Mesenchymal stem cell (in vitro differentiated cells and primary cell): ENCODE measurements around the gene THAP5.
"Not testable (repeated sequence)": the region's sequence is repeated elsewhere in the genome, so short reads cannot be mapped to it uniquely, and the experiment has no call there.

Experiments
- DNase-seq: peaks from one replicate; pipeline ENCODE4 v3.0.0-alpha.2; 2013
- H2AFZ ChIP-seq: one replicate; pipeline ENCODE4 v1.6.1; 2013; ENCODE audit warnings: low read depth, mild to moderate bottlenecking, control low read depth, inconsistent platforms, low read length, moderate library complexity
- H2AK5ac ChIP-seq: 2 replicates; pipeline ENCODE4 v1.6.1; 2013; ENCODE audit warnings: low read length, moderate library complexity, mild to moderate bottlenecking, inconsistent platforms; ENCODE audit not compliant: severe bottlenecking
- H2BK120ac ChIP-seq: one replicate; pipeline ENCODE4 v1.6.1; 2013; ENCODE audit warnings: low read depth, mild to moderate bottlenecking, inconsistent platforms, low read length, moderate library complexity
- H2BK12ac ChIP-seq, 2 experiments: one replicate each; pipeline ENCODE4 v1.6.1; 2013; ENCODE audit warnings: inconsistent platforms in 2 of 2, low read length in 2 of 2, mild to moderate bottlenecking in 2 of 2, moderate library complexity in 2 of 2, control low read depth in 1 of 2
- H2BK15ac ChIP-seq: one replicate; pipeline ENCODE4 v1.6.1; 2013; ENCODE audit warnings: mild to moderate bottlenecking, low read depth, inconsistent platforms; ENCODE audit not compliant: poor library complexity, severe bottlenecking
- H2BK5ac ChIP-seq: 2 replicates; pipeline ENCODE4 v1.6.1; 2013; ENCODE audit warnings: low read depth, mild to moderate bottlenecking, low read length, control low read depth, inconsistent platforms; ENCODE audit not compliant: poor library complexity, severe bottlenecking
- H3K14ac ChIP-seq, 2 experiments: one replicate each; pipeline ENCODE4 v1.6.1; 2013; ENCODE audit warnings: inconsistent platforms in 2 of 2, low read length in 2 of 2, control low read depth in 1 of 2, mild to moderate bottlenecking in 1 of 2, moderate library complexity in 1 of 2
- H3K18ac ChIP-seq, 2 experiments: one replicate each; pipeline ENCODE4 v1.6.1; 2013; ENCODE audit warnings: inconsistent platforms in 2 of 2, low read length in 2 of 2, control low read depth in 1 of 2, low read depth in 1 of 2, mild to moderate bottlenecking in 1 of 2
- H3K23ac ChIP-seq, 2 experiments: one replicate each; pipeline ENCODE4 v1.6.1; 2013; ENCODE audit warnings: inconsistent platforms in 2 of 2, low read length in 2 of 2, mild to moderate bottlenecking in 2 of 2, moderate library complexity in 2 of 2, control low read depth in 1 of 2
- H3K27ac ChIP-seq: 2 replicates; pipeline ENCODE4 v1.5.1; 2013; ENCODE audit warnings: mild to moderate bottlenecking, moderate library complexity, low read length, control low read depth, inconsistent platforms; ENCODE audit not compliant: poor library complexity, severe bottlenecking
- H3K27me3 ChIP-seq, 2 experiments: 2 replicates each; pipeline versions ENCODE4 v1.6.1 to v1.7.0; 2013; ENCODE audit warnings: low read length in 2 of 2, mild to moderate bottlenecking in 2 of 2, moderate library complexity in 2 of 2, control low read depth in 1 of 2, inconsistent platforms in 1 of 2; ENCODE audit not compliant: control insufficient read depth in 1 of 2, insufficient read depth in 1 of 2
- H3K36me3 ChIP-seq, 2 experiments: 2 replicates each; pipeline versions ENCODE4 v1.6.1 to v1.7.0; 2013; ENCODE audit warnings: low read length in 2 of 2, control low read depth in 1 of 2, inconsistent platforms in 1 of 2, low read depth in 1 of 2, mild to moderate bottlenecking in 1 of 2; ENCODE audit not compliant: insufficient read depth in 2 of 2, control insufficient read depth in 1 of 2
- H3K4ac ChIP-seq, 2 experiments: one replicate each; pipeline ENCODE4 v1.6.1; 2013; ENCODE audit warnings: inconsistent platforms in 2 of 2, low read length in 2 of 2, mild to moderate bottlenecking in 2 of 2, moderate library complexity in 2 of 2, control low read depth in 1 of 2, low read depth in 1 of 2
- H3K4me1 ChIP-seq: 2 replicates; pipeline ENCODE4 v1.6.1; 2013; ENCODE audit warnings: low read depth, low read length, control low read depth; ENCODE audit not compliant: control insufficient read depth, insufficient read depth
- H3K4me2 ChIP-seq: 2 replicates; pipeline ENCODE4 v1.6.1; 2013; ENCODE audit warnings: low read length, mild to moderate bottlenecking, inconsistent platforms; ENCODE audit not compliant: poor library complexity, severe bottlenecking
- H3K4me3 ChIP-seq, 2 experiments: 2 replicates each; pipeline versions ENCODE4 v1.5.1 to v1.7.0; 2013; ENCODE audit warnings: low read length in 2 of 2, mild to moderate bottlenecking in 2 of 2, control low read depth in 1 of 2, low read depth in 1 of 2; ENCODE audit not compliant: insufficient read depth in 1 of 2
- H3K79me1 ChIP-seq: replicated peaks from 2 replicates; pipeline ENCODE4 v1.6.1; 2013; ENCODE audit warnings: mild to moderate bottlenecking, control low read depth, low read length, inconsistent platforms; ENCODE audit not compliant: poor library complexity, severe bottlenecking
- H3K9ac ChIP-seq: 2 replicates; pipeline ENCODE4 v1.7.0; 2013; ENCODE audit warnings: mild to moderate bottlenecking, low read length, moderate library complexity
- H3K9me3 ChIP-seq: 2 replicates; pipeline ENCODE4 v1.7.0; 2013; ENCODE audit warnings: mild to moderate bottlenecking, low read length; ENCODE audit not compliant: control insufficient read depth
- H4K8ac ChIP-seq: one replicate; pipeline ENCODE4 v1.6.1; 2013; ENCODE audit warnings: inconsistent platforms, mild to moderate bottlenecking, low read length, moderate library complexity
- H4K91ac ChIP-seq: one replicate; pipeline ENCODE4 v1.6.1; 2013; ENCODE audit warnings: mild to moderate bottlenecking, low read length, inconsistent platforms
- WGBS: methylation state at CpG from one replicate; pipeline ENCODE4 v1.1.7; 2013; ENCODE audit warnings: mixed read lengths; 5-methylcytosine and 5-hydroxymethylcytosine counted together

The THAP5 gene

GRCh38 chr7:108541478-108541877 is 28.0 kb downstream of the THAP5 start:
- Histone ChIP-seq H2BK12ac (no peak overlapping the region), H3K4me3 (no peak overlapping the region), H3K4ac (no peak overlapping the region), H3K9ac (no peak overlapping the region), H2AK5ac (no peak overlapping the region), H2BK15ac (no peak overlapping the region), H3K23ac (no peak overlapping the region), H3K18ac (no peak overlapping the region), H3K36me3 (no peaks in the 10 kb centered on the region), H2AFZ (no peak overlapping the region), H3K27me3 (no peaks in the 10 kb centered on the region), H3K4me1 (no peaks in the 10 kb centered on the region), H3K79me1 (no peaks in the 10 kb centered on the region), H4K8ac (no peak overlapping the region), H4K91ac (no peak overlapping the region), H3K4me2 (no peak overlapping the region), H3K27ac (no peak overlapping the region), H2BK5ac (no peak overlapping the region), H2BK120ac (no peak overlapping the region), H3K9me3 (no peaks in the 10 kb centered on the region), H3K14ac (no peak overlapping the region)
- WGBS: 40% methylated on average over 1 of the region's 2 CpGs
- DNase-seq: no peak

GRCh38 chr7:108538685-108539084 is 30.8 kb downstream of the THAP5 start:
- H3K36me3 ChIP-seq, DNase-seq, H3K4me3 ChIP-seq, H2AFZ ChIP-seq, H2BK120ac ChIP-seq, H2BK5ac ChIP-seq, H2BK15ac ChIP-seq, H3K9me3 ChIP-seq, H3K18ac ChIP-seq, H3K79me1 ChIP-seq, H2BK12ac ChIP-seq, H3K4ac ChIP-seq, H4K91ac ChIP-seq, H3K9ac ChIP-seq, H3K14ac ChIP-seq, H3K27me3 ChIP-seq, H2AK5ac ChIP-seq, H3K27ac ChIP-seq, H3K4me1 ChIP-seq, H4K8ac ChIP-seq, H3K23ac ChIP-seq, H3K4me2 ChIP-seq: not testable (repeated sequence)
- WGBS: 91% methylated on average over 4 of the region's 4 CpGs

GRCh38 chr7:108538236-108538635 is 31.3 kb downstream of the THAP5 start:
- H2BK12ac ChIP-seq, H2BK5ac ChIP-seq, H3K14ac ChIP-seq, H3K9me3 ChIP-seq, H3K23ac ChIP-seq, H3K27me3 ChIP-seq, H4K91ac ChIP-seq, H2AFZ ChIP-seq, H3K79me1 ChIP-seq, H2AK5ac ChIP-seq, H3K4me2 ChIP-seq, H3K27ac ChIP-seq, H3K4ac ChIP-seq, H2BK15ac ChIP-seq, H2BK120ac ChIP-seq, H4K8ac ChIP-seq, H3K9ac ChIP-seq, H3K36me3 ChIP-seq, H3K18ac ChIP-seq, H3K4me1 ChIP-seq, DNase-seq, H3K4me3 ChIP-seq: not testable (repeated sequence)
- 83% methylated on average over 2 of the region's 2 CpGs for WGBS

- H3K4me1 ChIP-seq: no peaks in the 10 kb centered on the region
- no peak overlapping the region for H3K4me2 ChIP-seq
- H3K27ac ChIP-seq: no peak overlapping the region
- H3K27me3 ChIP-seq: no peaks in the 10 kb centered on the region
- H3K4me3 ChIP-seq: no peak overlapping the region
- H3K23ac ChIP-seq: no peak overlapping the region
- no peak overlapping the region for H3K9ac ChIP-seq
- H3K14ac ChIP-seq: no peak overlapping the region
- no peaks in the 10 kb centered on the region for H3K9me3 ChIP-seq
- DNase-seq: no peak
- H3K36me3 ChIP-seq: no peaks in the 10 kb centered on the region
- H2BK5ac ChIP-seq: no peak overlapping the region
- no peak overlapping the region for H2BK15ac ChIP-seq
- no peak overlapping the region for H3K4ac ChIP-seq
- no peak overlapping the region for H2BK120ac ChIP-seq
- H4K8ac ChIP-seq: no peak overlapping the region
- H2BK12ac ChIP-seq: no peak overlapping the region
- H2AK5ac ChIP-seq: no peak overlapping the region
- 79% methylated on average over 2 of the region's 2 CpGs for WGBS
- no peak overlapping the region for H3K18ac ChIP-seq
- no peaks in the 10 kb centered on the region for H3K79me1 ChIP-seq
- no peak overlapping the region for H2AFZ ChIP-seq
- no peak overlapping the region for H4K91ac ChIP-seq
These were observed 32.3 kb downstream of the THAP5 start for GRCh38 chr7:108537229-108537628.
